Ishikawa (cell line): Measurements from ENCODE around the gene SOBP.

Experiments
- CEBPB ChIP-seq: IDR thresholded peaks from 2 replicates; pipeline ENCODE4 v1.6.1; 2012
- EP300 ChIP-seq: IDR thresholded peaks from 2 replicates; pipeline ENCODE4 v1.6.1; 2012; ENCODE audit warnings: borderline replicate concordance
- YY1 ChIP-seq: IDR thresholded peaks from 2 replicates; pipeline ENCODE4 v1.6.1; 2012; ENCODE audit warnings: low read depth

DNA sequence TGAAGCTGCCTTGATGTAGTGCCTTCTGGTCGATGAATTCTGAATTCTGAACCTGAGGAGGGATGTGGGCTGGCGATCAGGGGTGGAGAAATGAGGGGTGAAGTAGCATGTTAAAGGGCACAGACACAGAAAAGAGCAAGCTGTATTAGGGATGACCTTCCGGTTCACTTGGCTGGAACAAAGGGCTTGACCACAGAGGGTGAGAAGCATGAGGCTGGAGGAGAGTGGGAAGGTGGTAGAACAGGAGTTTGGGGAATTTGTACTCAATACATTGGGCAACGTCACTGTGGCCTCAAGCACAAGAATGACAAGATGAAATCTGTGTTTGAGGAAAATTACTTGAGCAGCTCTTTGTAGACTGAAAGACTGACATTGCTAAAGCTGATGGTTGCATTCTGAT, 155.8 kb downstream of the SOBP start:
- TF ChIP-seq EP300: no peak
- no peak for TF ChIP-seq CEBPB
- no peak for TF ChIP-seq YY1
